WI38 (cell line): ENCODE measurements around the gene SLC9A9.

Experiments used
- H3K4me3 ChIP-seq: 2 replicates; pipeline ENCODE4 v1.5.1; 2011; ENCODE audit warnings: low read depth, mild to moderate bottlenecking, control low read depth, low read length
- TF ChIP-seq, protein P1 (sequence below): IDR thresholded peaks from 2 replicates; pipeline ENCODE4 v1.5.1; 2012; ENCODE audit warnings: low read depth, mild to moderate bottlenecking, control low read depth, low read length

Gene SLC9A9

DNA sequence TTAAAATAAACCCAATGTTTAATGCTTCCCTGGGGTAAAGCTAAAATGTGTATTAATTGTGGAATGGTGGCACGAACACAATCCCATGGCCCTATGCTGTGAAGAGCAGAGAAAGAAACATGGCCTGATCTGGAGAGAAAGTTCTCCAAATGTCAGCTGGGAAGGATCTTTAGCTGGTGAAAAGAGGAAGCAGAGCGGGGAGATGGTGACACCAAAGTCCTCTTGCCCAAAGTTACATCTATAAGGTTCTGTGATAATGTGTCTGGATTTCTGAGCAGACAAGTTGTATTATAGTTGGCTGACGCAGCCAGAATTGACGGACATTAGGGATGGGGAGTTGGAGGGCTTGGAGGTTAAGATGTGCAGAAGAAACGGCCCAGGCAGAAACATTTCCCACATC lies 532.5 kb downstream of the SLC9A9 start:
- H3K4me3 ChIP-seq = no peak overlapping the region
- TF ChIP-seq, protein P1, sequence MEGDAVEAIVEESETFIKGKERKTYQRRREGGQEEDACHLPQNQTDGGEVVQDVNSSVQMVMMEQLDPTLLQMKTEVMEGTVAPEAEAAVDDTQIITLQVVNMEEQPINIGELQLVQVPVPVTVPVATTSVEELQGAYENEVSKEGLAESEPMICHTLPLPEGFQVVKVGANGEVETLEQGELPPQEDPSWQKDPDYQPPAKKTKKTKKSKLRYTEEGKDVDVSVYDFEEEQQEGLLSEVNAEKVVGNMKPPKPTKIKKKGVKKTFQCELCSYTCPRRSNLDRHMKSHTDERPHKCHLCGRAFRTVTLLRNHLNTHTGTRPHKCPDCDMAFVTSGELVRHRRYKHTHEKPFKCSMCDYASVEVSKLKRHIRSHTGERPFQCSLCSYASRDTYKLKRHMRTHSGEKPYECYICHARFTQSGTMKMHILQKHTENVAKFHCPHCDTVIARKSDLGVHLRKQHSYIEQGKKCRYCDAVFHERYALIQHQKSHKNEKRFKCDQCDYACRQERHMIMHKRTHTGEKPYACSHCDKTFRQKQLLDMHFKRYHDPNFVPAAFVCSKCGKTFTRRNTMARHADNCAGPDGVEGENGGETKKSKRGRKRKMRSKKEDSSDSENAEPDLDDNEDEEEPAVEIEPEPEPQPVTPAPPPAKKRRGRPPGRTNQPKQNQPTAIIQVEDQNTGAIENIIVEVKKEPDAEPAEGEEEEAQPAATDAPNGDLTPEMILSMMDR = no peak

DNA sequence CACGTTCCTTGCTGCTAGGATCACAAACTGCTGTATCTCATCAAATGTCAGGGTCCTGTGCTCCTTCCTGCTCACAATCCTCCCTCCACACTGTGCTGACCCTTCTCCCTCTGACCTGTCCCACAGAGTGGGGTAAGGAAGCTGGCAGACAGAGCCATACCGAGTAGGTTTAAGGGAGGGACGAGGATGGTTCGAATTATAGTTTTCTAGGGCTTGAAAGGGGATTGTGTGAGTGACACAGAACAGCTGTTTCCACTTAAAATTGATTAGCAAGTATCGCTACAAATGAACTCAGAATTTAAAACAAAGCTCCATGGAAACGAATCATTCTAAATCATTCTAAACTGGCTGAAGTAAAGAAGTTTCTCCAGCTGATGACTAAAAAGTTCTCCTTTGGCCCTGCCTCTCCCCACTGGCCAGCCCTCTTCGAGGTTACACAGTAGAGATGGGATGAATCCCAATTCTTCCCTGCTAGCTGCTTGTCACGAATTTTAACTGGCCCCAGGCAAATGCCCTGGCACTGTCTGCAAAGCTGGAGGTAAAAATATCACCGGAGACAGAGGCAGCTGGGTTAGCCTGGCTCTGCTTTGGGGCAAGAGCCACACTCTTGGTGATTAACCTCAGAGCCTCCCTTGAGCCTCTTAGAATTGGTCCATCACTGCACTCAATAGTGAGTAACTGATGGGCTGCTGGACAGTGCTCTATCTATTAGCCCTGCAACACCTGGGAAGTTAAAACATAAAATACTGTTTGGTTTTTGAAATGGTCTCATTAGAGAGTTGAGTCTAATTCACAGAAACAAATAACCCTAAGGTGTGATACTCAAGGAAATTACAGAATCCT lies 533.8 kb downstream of the SLC9A9 start:
- TF ChIP-seq, protein P1 = no peak
- H3K4me3 ChIP-seq = no peak overlapping the region

DNA sequence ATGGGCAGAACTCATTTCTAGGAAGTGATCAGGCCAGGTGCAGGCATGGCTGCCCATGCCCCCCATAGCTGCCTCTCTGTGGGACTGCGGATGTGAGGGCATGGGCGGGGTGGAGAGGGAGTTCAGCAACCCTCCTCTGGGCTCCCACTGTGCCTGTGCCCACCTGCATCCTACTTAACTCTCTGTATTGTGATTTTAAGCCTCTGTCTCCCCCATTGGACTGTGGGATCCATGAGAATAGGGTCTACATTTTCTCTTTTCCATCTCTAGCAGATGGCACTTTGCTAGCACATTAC lies 534.4 kb downstream of the SLC9A9 start:
- TF ChIP-seq, protein P1 = no peak
- no peak overlapping the region for H3K4me3 ChIP-seq

DNA sequence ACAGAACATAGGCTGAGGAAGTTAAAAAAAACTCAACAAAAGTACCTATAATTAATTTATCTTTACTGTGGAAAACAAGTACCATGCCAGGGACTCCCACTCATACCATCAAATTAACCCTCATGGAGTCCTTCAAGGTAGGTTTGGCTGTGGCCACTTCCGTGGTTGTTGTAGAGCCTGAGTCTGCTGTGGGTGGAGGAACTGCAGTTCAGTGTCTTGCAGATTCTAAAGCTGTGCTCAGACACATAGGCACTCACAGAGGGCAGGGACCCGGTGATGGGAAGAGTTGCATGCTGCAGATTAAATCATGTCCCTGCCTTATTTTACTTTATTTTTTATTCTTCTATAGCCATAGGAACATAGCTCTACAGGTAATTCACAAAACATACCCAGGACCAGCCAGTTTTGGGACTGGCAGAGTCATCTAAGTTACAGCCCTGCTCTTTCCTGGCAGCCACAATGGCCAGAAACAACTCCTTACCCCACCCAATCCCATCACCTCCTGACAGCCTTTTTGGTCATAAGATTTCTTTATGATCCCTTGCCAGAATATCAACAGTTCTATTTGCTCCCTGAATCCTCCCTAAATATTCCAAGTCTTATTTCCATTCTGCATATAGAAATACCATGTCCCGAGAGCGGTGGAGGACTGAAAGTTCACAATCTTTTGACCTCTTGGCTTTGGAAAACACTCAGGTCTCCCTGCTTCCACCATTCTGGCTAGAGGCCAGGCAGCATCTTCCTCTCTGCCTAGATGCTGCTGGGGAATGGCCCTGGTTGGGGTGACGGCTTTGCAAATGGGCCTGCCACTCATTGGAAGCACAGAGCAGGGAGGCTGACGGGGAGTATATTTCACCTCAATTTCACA lies 535.0 kb downstream of the SLC9A9 start:
- TF ChIP-seq, protein P1 = no peak
- H3K4me3 ChIP-seq = no peak overlapping the region

DNA sequence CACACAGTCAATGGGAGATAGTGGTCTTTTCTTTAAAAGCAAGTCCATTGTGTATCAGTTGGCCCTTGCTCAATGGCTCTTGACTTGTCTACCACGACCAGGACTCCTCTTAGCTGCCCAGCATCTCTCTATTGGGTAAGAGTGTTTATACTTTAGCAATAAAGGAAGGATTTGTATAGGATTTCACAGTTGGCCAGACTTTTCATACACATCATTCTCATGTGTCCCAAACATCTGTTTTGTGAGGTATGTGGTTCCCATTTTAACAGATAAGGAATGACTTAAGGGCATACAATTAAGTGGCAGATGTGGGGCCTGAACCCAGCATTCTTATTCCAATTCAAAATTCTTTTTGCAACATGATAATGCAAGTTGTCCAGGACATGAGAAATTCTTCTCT lies 537.2 kb downstream of the SLC9A9 start:
- TF ChIP-seq, protein P1 = no peak

DNA sequence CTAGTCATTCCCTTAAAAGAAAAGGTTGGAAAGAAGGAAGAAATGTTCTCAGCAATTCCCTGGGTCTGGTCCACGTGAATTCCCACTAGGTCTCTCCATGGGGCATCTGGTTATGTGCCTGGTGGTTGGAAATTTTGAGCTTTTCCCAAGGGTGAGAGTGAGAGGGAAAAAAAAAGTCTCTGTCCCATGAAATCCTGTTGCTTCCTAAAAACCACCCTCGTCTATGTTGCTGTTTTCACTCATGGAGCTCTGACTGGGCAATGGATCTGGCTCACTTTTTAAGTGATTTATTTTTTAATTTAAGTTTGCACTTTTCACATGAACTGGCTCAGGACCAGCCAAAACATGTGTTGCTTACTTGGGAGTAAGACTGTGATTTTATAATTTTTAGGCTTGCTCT lies 538.6 kb downstream of the SLC9A9 start:
- no peak overlapping the region for H3K4me3 ChIP-seq
- TF ChIP-seq, protein P1 = no peak

More for the DNA sequence above, 537.2 kb downstream of the SLC9A9 start:
- no peak overlapping the region for H3K4me3 ChIP-seq
